Subcutaneous adipose tissue (tissue), 4 donors: Measurements from ENCODE around the gene CPT1A. TPM values are rescaled to one million over a fixed set of nuclear protein-coding genes. Genes with fewer than 3 reads are reported as not detected.

Experiments used
- total RNA-seq, 4 donors: library from RNA; depleted of rRNA; stranded (reverse); fragments of >200 nt; gene quantifications; one replicate each; pipeline ENCODE4 v1.1.0, GENCODE V29; 2016
- TF ChIP-seq, protein P1 (sequence below): fragments of 450-650 bp; IDR thresholded peaks from one replicate; pipeline ENCODE4 v1.5.1; 2016; ENCODE audit warnings: low read depth, mild to moderate bottlenecking, control low read depth, antibody characterized with exemption, moderate library complexity

The CPT1A gene
- total RNA-seq, 4 donors from 2014 or later, result 26.6 to 47.9 (median 35.8) TPM

GRCh38 chr11:68816917-68817419 lies 24.7 kb downstream of the CPT1A start:
- TF ChIP-seq, protein P1, sequence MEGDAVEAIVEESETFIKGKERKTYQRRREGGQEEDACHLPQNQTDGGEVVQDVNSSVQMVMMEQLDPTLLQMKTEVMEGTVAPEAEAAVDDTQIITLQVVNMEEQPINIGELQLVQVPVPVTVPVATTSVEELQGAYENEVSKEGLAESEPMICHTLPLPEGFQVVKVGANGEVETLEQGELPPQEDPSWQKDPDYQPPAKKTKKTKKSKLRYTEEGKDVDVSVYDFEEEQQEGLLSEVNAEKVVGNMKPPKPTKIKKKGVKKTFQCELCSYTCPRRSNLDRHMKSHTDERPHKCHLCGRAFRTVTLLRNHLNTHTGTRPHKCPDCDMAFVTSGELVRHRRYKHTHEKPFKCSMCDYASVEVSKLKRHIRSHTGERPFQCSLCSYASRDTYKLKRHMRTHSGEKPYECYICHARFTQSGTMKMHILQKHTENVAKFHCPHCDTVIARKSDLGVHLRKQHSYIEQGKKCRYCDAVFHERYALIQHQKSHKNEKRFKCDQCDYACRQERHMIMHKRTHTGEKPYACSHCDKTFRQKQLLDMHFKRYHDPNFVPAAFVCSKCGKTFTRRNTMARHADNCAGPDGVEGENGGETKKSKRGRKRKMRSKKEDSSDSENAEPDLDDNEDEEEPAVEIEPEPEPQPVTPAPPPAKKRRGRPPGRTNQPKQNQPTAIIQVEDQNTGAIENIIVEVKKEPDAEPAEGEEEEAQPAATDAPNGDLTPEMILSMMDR, result no peak

- TF ChIP-seq, protein P1, result no peak
Measured at GRCh38 chr11:68816251-68816776, 25.4 kb downstream of the CPT1A start.

DNA sequence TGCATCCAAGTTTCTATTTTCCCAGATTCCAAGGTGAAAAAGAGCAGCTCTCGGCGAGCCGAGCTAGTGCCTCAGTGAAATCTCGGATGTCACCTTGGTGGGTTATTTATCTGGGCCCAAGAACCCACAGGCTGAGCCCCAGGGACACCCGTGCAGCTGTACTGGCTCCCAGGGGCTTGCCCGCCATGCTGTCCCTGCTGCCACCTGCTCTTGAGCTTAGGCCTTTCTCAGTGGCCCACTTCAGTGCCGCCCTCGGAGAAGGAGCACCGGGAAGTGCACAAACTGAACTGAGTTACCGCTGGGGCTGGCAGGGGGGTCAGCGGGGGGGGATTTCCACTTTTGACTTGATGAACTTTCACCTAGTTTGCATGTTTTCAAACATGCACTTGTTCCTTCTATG lies 27.9 kb downstream of the CPT1A start:
- TF ChIP-seq, protein P1, result no peak

- TF ChIP-seq, protein P1, result no peak
Measured at GRCh38 chr11:68812526-68812925, 29.2 kb downstream of the CPT1A start.

- TF ChIP-seq, protein P1, result no peak
Measured at GRCh38 chr11:68810164-68810563, 31.6 kb downstream of the CPT1A start.

DNA sequence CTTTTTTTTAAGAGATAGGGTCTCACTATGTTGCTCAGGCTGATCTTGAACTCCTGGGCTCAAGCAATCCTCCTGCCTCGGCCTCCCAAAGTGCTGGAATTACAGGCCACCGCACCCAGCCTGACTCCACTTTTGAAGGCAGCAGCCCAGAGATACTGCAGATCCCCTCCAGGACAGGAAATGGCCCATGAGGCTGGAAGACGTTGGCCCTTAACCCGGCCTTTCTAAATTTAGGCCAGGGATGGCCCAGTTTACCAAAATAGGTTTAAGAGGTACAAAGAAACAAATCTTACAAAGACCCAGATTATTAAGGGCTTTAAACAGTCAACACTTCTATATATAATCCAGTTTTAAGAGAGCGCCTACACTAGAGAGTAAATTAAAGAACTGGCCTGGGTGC lies 32.2 kb downstream of the CPT1A start:
- TF ChIP-seq, protein P1, result no peak

- TF ChIP-seq, protein P1, result no peak
Measured at GRCh38 chr11:68808787-68809186, 32.9 kb downstream of the CPT1A start.
